GM18520 (cell line): ENCODE data around the gene KISS1R.

Source experiments
- ATAC-seq: cut with Tn5 transposase; IDR thresholded peaks from one replicate; pipeline ENCODE4 v1.9.1; 2021; ENCODE audit not compliant: unreplicated experiment

KISS1R gene

DNA sequence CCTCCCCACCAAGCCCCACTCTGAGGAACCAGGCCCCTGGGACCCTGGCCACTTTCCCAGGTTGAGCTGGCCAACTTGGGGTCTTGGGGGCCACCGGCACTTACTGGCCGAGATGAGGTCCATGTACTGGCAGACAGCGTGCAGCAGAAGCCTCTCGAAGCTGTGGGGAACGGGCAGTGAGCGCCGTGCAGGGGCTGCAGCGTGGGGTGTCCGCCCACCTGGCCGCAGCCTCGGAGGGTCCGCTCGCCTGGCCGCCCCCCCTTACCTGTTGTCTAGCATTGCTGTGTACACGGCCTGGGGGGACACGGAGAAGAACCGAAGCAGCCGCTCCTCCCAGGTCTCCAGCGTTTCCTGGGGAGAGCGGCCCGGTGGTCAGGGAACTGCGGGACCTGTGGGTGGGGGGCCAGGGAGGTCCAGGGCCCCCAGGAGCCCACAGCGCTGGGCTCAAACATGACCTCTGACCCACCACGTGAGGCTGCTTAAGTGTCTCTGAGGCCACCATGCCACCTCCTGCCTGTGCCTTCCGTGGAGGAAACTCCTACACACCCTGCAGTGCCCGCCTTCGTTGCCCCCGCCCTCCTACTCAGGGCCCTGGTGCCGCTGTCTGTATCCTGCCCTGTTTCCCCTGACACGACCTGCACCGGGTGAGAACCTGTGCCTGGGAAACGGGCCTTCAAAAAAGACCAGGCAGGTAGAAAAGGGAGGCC lies 17.6 kb upstream of the KISS1R start:
- ATAC-seq, result no peak

DNA sequence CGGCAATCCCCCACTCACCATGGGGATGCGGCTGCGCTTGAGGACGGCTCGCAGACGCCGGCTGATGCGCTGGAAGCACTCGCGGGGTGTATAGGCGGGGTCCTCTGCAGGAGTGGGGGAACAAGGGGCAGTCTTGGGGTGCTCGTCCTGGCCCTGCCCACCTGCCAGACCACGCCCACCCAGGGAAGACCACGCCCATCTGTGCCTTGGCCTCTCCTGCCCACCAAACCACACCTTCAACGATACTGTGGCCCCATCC lies 17.2 kb upstream of the KISS1R start:
- no peak for ATAC-seq

DNA sequence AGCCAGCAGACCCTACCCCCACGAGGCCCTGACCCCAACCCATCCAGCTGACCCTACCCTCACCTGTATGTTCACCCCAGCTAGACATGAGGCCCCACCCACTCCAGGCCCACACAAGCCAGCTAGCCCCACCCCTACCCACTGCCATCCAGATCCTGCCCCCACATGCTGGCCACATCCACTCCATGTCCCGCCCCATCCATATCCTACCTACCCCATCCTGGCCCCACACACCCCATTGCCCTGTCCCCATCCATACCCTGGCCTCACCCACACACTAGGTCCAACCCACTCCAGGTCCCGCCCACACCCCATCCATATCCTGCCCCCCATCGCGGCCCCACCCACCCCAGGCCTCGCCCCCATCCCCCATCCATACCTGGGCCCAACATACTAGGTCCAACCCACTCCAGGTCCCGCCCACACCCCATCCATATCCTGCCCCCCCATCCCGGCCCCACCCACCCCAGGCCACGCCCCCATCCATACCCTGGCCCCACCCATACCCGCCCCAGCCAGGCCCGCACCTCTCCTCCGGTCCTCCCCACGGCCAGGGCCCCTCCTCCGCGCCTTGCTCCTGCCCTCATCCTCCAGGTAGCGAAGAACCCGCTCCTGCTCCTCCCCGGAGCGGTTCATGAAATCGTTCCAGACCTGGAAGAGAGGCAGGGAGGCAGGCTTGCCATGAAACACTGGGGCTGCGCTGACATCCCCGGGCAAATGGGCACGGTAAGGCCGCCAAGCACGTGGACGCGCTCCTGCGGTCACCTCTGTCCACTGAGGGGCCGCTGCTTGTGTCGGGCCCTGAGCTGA lies 16.6 kb upstream of the KISS1R start:
- ATAC-seq, result no peak

DNA sequence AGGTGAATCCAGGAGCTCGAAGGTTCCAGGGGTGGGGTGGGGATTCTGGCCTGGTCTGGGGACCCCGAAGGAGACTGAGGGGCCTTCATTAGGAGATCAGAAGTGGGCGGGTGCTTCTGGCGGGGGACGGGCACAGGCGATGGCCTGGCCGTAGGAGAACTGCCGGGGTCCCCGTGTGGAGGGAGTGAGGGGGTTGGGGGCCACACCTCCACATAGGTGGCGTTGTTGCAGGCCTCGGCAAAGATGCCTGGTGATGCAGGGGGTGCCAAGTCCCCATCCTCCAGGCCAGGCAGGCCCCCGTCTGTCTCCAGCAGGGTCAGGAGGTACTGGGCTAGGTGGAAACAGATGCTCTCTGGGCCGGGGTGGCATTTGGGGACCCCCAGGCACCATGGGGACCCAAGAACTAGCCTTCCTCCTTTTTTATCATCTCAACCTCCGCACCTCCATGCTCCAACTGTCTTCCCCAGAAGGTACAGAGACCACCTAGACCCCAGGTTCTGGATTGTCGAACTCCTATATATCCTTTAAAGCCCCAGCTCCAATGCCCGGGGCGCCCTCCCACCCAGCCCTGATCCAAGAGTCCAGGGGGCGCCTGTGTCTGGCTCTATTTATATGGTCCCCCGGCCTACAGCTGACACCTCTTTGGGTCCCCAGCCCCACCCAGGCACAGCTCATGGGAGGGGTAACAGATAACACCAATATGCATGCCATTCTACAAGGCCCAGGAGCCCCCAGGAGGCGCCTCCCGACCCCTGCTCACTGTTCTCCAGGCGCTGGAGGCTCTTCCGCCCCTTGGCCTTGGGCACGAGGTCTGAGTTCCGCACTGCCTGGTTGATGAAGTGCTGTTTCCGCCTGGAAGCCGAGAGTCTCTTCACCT lies 15.7 kb upstream of the KISS1R start:
- ATAC-seq, result no peak

DNA sequence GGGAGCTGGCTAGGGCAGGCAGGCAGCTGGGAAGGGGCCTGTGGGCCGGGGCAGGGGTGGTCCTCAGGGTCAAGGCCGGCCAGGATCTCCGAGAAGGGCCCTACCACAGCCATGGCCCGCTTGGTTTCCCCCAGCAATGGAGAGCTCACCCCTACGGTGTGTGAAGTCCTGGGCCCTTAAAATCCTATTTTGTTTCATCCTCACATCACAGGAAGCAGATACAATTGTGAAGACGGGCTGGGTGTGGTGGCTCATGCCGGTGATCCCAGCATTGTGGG lies 15.1 kb upstream of the KISS1R start:
- no peak for ATAC-seq

DNA sequence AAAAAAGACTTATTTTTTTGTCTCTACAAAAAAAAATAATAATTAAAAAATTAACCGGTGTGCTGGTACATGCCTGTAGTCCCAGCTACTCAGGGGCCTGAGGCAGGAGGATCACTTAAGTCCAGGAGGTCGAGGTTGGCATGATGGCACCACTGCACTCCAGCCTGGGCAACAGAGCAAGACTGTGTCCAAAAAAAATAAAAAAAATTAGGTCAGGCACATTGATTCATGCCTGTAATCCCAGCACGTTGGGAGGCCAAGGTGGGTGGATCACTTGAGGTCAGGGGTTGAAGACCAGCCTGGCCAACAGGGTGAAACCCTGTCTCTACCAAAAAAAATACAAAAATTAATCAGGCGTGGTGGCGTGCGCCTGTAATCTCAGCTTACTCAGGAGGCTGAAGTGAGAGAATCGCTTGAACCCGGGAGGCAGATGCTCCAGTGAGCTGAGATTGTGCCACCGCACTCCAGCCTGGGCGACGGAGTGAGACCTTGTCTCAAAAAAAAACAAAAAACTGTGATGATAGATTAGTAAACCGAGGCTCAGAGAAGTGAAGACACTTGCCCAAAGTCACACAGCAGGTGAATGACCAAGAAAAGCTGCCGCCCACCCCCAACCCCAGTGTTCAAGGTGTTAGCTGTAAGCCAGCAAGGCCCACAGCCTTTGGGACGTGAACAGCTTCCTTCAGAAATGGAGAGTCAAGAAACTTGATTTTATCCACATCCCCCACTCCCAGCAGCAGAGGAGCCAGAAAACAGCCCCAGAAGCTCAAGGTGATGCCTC lies 14.5 kb upstream of the KISS1R start:
- no peak for ATAC-seq

DNA sequence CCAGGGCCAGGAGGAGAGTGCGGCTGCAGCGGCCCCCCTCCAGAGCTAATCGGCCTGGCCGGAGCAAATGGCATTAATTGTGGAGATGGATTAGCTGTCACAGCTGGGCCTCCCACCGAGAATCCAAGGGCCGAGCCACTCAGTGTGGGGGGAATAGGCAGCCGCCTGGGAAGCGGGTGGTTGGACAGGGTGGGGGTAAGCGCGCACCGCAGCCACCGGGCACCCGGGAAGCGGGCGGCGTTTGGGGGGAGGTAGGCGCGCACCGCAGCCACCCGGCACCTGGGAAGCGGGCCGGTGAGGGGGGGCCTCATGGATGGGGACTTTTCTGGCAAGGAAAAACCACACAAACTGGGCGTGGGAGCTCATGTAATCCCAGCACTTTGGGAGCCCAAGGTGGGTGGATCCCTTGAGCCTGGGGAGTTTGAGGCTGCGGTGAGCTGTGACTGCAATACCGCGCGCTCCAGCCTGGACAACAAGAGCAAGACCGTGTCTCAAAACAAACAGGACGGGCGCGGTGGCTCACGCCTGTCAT lies 13.8 kb upstream of the KISS1R start:
- no peak for ATAC-seq

DNA sequence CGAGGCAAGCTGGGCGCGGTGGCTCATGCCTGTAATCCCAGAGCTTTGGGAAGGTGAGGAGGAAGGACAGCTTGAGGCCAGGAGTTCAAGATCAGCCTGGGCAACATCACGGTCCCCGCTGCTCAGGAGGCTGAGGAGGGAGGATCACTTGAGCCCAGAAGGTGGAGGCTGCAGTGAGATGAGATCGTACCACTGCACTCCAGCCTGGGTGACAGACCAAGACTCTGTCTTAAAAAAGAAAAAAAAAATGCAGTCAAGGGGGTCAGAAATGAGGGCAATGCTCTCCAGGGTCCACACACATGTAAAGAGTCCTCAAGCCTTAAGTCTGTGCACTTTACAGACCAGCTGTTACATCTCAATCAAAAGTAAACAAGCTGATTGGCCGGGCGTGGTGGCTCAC lies 12.6 kb upstream of the KISS1R start:
- ATAC-seq, result no peak

DNA sequence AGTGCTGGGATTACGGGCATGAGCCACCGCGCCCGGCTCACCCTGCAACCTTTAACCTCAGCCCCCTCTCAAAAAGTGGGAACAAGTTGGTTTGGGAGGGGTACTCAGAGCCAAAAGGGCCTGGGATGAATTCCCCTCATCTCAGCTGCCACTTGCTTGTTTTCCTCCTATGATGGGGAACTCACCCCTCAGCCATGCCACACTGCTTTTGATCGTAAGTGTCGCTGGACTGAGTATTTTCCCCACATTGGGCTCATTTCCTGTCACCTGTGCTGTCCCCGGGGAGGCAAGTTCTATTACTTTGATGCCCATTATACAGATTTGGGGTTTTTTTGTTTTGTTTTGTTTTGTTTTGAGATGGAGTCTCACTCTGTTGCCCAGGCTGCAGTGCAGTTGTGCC lies 10.7 kb upstream of the KISS1R start:
- ATAC-seq, result no peak

DNA sequence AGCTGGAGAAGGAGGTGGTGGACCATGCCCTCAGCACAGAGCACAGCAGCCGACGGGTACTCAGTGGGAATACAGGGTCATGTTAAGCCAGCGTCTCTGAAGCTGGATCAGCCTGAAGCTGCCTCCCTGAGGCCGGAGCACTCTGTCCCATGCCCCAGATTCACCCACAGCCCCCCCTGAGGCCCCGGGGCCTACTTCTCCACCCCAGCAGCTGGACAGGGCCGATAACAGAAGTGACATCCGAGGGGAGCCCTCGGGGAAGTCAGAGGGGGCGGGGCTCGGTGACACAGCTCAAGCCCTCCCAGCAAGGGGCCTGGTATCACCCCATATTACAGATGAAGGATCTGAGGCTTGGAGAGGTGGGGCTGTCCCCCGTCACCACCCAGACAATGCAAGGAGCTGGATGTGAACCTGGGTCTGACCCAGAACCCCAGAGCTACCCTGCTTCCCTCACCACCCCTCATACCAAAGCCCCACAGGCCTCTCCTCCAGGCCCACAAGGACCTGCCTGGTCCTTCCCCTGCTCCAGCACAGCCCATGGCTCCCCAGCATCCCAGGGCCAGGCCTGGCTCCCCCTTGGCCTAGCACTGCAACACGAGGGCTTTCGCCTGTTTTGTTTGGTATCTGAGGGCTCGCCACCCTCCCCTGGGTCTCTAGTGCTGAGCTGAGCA lies 9.8 kb upstream of the KISS1R start:
- no peak for ATAC-seq

DNA sequence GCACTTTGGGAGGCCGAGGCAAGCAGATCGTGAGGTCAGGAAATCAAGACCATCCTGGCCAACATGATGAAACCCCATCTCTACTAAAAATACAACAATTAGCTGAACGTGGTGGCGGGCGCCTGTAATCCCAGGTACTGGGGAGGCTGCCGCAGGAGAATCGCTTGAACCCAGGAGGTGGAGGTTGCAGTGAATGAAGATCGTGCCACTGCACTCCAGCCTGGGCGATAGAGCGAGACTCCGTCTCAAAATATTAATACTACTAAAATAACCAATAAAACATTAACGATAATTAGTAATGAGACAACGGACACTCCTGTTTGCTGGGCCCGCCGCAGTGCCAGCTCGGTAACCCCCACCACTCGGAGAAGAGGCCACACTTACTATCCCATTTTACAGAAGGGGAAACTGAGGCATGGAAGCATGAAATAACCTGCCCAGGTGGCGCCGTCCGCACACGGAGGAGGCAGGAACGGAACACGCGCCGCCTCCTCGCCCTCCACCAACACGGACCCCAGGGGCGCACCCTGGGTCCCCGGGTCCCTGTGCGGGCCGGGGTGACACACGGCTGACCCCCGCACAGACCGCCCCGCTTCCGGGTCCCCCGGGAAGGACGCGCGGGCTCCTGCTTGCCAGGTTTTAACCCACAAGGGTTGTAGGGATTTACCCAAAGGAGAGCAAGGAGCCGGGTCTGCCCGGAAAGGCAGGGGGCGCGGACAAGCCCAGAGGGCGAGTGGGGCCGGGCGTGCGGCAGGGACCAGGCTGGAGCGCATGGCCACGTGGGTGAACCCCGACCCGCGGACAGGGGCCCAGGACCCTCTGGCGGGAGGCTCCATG lies 5.7 kb upstream of the KISS1R start:
- ATAC-seq, result no peak

DNA sequence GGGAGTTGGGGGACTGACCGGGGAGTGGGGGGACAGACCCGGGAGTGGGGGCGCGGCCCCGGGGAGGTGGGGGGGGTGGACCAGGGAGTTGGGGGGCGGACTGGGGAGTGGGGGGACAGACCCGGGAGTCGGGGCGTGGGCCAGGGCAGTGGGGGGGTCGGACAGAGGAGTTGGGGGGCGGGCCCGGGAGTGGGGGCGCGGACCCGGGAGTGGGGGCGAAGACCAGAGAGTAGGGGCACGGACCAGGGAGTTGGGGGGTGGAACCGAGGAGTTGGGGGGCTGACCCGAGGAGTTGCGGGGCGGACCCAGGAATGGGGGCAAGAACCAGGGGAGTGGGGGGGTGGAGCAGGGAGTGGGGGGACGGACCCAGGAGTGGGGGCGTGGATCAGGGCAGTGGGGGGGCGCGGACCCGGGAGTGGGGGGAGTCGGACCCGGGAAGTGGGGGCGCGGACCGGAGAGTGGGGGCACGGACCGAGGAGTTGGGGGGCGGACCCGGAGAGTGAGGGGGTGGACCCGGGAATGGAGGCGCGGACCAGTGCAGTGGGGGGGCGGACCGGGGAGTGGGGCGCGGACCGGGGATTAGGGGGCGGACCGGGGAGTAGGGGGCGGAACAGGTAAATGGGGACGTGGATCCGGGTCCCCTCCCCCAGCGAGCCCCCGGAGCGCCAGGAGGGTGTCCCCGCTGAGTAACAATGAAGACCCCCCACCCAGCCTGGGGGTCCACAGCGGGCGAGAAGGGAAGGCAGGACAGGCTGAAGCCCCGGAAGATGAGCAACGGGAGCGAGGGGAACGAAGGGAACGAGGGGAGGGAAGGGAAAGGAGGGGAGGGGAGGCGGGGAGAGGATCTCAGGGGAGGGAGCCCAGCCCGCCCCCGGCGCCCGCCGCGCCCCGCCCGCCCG lies 4.7 kb upstream of the KISS1R start:
- no peak for ATAC-seq

DNA sequence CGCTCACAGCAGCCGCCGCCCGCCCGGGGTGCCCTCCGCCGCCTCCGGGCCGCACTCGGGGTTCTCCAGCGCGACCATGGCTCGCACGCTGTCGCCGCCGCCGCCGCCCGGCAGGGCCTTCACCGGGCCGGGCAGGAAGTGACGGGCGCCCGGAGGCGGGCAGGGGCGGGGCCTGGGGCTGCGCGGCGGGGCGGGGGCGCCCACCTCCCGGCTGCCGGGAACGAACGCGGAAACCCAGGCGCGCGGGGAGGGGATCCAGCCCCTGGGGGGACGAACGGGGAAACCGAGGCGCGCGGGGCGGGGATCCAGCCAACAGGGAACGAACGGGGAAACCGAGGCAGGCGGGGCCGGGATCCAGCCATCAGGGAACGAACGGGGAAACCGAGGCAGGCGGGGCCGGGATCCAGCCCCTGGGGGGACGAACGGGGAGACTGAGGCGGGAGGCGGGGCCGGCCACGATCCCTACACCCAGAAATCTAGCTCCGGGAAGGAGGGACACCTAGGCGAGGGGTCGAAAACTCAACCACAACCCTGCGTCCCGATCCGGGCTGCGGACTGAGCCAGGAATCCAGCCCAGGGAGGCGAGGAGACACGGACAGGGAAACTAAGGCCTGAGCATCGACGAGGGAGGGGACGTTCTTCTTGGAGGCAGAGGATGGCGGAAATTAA lies 3.9 kb upstream of the KISS1R start, which contains the start of gene R3HDM4:
Gene R3HDM4 (minus strand): TSS at position 140 of the 669 bp plus-strand sequence. CDS start 62 bp downstream, at position 78.
- ATAC-seq, result peak; percentile 45

DNA sequence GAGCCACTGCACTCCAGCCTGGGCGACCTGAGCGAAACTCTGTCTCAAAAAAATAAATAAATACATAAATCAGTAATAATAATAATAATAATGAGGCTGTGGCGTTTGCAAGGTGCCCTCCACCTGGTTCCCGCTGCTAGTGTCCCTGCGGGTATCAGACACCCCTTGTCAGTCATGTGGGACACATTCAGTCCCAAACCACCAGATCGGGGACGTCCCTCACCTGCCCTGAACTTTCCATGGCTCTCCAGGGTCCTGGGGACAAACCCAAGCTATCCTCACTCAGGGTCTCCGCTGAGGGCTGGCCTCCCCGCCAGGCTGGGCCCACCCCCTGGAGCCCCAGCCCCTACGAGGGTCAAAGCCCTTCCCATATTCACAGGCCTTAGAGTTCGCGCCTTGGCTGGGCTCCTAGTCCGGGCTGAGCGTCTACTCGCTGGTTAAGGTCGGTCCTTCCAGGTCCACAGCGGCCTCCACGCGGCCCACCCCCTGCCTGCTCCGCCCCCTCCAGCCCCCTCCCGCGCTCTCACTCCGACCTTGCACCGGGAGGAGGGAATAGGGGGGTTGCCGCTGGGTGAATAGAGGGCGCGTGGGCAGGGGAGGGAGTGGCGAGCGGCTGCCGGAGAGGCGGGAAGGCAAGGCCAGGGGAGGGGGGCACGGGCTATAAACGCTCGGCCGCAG lies 349 bp upstream of the KISS1R start:
- no peak for ATAC-seq

DNA sequence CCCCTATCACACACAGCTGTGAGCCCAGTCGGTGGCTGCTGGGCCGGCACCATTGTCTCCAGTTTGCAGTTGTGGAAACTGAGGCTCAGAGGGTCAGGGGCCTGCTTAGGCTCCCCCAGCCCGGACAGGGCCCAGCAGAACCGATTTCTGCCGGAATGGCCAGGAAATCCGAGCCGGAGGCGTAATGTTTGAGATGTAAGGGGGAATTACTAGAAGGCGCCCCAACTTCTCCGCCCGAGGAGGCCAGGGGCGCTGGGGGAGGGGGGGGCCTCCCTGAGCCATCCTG lies 962 bp downstream of the KISS1R start:
- ATAC-seq, result no peak

DNA sequence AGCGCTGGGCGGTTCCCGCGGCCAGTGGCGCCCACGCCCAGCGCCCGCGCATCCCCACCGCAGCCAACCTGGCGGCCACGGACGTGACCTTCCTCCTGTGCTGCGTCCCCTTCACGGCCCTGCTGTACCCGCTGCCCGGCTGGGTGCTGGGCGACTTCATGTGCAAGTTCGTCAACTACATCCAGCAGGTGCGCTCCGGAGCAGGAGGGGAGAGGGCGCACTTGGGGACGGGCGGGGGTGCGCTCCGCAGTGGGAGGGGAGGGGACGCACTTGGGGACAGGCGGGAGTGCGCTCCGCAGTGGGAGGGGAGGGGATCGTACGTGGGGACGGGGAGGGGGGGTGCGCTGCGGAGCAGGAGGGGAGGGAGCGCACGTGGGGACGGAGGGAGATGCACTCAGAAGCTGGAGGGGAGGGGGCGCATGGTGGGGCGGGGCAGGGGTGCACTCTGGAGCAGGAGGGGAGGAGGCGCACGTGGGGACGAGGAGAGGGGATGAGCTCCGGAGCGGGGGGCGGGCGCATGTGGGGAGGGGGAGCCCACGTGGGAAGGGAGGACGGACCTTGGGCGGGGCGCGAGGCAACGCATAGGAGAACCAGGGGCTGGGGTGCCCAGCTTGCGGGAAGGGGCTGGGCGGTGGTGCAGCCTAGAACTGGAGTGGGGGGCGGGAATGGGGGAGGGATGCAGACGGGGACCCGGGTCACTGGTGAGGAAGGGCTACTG lies 1.5 kb downstream of the KISS1R start:
- ATAC-seq, result no peak
